Lower leg skin (tissue), 4 donors: ENCODE data around the gene CTIF. TPM values are rescaled to one million over a fixed set of nuclear protein-coding genes. Genes with fewer than 3 reads are reported as not detected.

Experiments
- DNase-seq, 2 donors: peaks; one replicate each; pipeline ENCODE4 v3.0.0-alpha.2; 2019; ENCODE audit warnings: low spot score in 2 of 2
- H3K4me3 ChIP-seq: fragments of 200-600 bp; sonication (generic); 2 replicates; pipeline ENCODE4 v1.5.1; 2017; ENCODE audit warnings: mild to moderate bottlenecking, low read depth; ENCODE audit not compliant: poor library complexity, severe bottlenecking
- POLR2A ChIP-seq, 2 donors: fragments of 450-650 bp; IDR thresholded peaks; one replicate each; pipeline ENCODE4 v1.6.1; 2016 to 2017; ENCODE audit warnings: antibody characterized with exemption in 2 of 2, mild to moderate bottlenecking in 1 of 2, moderate library complexity in 1 of 2
- WGBS, 2 donors: methylation state at CpG; one replicate each; pipeline ENCODE4 v1.1.5; 2018; 5-methylcytosine and 5-hydroxymethylcytosine counted together
- intact Hi-C: fragments of 100-400 bp; cut with DNase I; formaldehyde crosslinking; loops from one replicate; pipeline ENCODE4 v1.15.0; 2023; ENCODE audit warnings: low total_unique reads
- total RNA-seq, 4 donors: library from RNA; depleted of rRNA; stranded (reverse); fragments of >200 nt; gene quantifications; one replicate each; pipeline ENCODE4 v1.1.0, GENCODE V29; 2016
- TF ChIP-seq, protein P1 (sequence below), 3 donors: fragments of 450-650 bp; IDR thresholded peaks; one replicate each; pipeline ENCODE4 v1.5.1; 2016; ENCODE audit warnings: antibody characterized with exemption in 3 of 3, mild to moderate bottlenecking in 3 of 3, moderate library complexity in 2 of 3

The CTIF gene
- total RNA-seq, 4 donors from 2014 or later: 22.6 to 44.0 (median 30.2) TPM

DNA sequence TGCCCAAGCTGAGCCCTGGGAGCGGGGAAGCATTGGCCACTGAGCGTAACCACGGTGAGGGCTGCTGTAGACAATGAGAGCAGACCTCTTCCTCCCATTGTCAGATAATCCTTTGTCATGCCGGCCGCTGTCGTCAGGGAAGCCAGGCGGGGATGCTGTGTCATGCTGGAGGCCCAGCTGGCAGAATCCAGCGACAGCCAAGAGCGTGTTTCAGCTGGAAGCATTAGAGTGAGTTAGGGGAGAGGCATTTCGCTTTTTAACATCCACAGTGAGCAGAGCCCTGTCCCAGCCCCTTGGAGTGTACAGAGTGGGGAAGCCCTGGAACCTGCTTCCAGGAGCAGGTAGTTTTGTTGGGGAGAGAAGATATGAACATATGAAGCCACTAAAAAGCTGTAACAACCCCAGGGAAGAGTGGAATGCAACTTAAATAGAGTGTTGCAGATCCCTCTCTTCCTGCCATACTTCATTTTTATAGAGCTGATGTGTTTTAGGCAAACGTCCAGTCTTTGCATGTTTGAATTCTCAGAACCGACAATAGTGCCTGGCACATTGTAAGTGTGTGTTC lies 7.0 kb downstream of the CTIF start:
- H3K4me3 ChIP-seq: no peak overlapping the region
- peak; percentile 30 to 91 for DNase-seq
- TF ChIP-seq, protein P1, sequence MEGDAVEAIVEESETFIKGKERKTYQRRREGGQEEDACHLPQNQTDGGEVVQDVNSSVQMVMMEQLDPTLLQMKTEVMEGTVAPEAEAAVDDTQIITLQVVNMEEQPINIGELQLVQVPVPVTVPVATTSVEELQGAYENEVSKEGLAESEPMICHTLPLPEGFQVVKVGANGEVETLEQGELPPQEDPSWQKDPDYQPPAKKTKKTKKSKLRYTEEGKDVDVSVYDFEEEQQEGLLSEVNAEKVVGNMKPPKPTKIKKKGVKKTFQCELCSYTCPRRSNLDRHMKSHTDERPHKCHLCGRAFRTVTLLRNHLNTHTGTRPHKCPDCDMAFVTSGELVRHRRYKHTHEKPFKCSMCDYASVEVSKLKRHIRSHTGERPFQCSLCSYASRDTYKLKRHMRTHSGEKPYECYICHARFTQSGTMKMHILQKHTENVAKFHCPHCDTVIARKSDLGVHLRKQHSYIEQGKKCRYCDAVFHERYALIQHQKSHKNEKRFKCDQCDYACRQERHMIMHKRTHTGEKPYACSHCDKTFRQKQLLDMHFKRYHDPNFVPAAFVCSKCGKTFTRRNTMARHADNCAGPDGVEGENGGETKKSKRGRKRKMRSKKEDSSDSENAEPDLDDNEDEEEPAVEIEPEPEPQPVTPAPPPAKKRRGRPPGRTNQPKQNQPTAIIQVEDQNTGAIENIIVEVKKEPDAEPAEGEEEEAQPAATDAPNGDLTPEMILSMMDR (IDR thresholded peaks at IDR 0.05): no peak
- no peak for TF ChIP-seq POLR2A (IDR thresholded peaks at IDR 0.05)
- intact Hi-C loops: no loop called here
- WGBS, 2 donors: 16 to 19% methylated on average over 11 to 12 of the region's 12 CpGs

DNA sequence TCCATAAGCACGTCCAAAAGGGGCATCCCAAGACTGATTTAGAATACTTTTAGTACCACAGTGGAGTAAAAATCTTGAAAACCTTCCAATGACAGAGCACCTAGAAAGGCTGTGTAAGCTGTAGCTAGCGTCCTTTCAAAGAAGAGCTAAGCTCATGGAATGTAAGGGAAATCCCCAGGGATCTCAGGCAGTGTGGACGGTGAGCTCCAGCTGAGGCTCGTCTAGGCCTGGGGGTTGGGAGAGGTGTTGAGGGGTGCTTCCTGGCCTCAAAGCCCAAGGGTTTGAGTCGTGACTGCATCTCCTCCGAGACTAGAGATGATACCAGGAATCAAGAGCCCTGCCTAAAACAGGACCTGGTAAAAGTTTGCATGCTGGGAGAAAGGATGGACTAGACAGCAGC lies 7.6 kb downstream of the CTIF start:
- peak in 1 of 2 donors; percentile 23 for DNase-seq
- no peak overlapping the region for H3K4me3 ChIP-seq
- 55 to 56% methylated on average over 6 of the region's 6 CpGs for WGBS, 2 donors

DNA sequence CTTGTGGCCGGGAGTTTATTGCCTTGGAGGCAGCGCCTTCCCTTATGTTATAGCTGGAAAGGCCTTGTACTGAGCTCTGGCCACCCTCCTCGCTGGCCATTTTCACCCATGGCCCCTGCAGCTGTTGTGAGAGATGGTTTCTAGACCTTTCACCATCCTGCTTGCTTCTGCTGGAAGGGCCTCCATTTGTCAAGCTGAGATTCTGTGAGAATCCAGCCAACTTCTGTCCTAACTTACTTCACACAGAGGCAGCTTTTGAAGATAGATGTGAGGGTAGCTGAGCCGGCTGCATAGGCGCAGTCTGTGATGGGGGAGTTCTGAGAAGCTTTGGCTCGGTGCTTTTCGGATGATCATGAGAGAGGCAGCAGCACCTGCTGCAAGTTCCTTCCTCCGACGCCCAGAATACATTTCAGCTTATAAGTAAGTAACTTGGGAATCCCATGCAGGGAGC lies 8.7 kb downstream of the CTIF start:
- intact Hi-C loops: no loop called here
- 65 to 74% methylated on average over 9 of the region's 9 CpGs for WGBS, 2 donors

More for the DNA sequence above, 7.6 kb downstream of the CTIF start:
- TF ChIP-seq, protein P1 (IDR thresholded peaks at IDR 0.05): no peak
- TF ChIP-seq POLR2A (IDR thresholded peaks at IDR 0.05): no peak
- intact Hi-C loops: no loop called here

DNA sequence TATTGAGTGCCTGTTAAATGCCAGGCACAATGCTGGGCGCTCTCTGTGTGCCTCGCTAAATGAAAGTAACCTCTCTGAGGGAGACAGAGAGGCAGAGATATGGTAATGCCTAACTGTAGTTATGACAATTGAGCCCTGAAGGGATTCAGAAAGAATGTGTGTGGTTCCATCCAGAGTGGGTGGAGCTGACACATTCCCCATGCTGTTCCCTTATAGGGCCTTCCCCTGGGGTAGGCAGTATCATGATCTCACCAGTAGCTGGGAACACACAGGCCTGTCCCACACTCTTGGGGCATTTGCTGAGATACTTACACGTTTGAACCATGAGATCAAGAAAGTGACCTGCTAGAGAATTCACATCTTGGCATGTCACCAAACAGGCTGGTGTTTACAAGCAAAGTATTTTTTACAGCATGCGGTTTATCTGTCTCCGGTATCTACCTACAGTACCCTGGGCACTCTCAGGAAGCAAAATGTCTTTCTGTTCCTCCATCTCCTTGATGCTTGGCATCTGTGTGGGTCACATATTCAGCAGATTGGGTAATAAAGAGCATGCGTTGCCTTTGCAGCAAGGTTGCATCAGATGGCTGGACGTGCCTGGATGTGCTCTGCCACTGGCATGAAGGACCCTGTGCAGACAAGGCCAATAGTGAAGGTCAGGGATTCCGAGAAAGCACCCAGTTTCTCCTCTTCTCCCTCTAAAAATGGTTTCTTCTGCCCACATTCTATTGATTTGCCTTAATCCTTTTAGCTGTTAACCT lies 9.4 kb downstream of the CTIF start:
- WGBS, 2 donors: 37 to 41% methylated on average over 8 of the region's 8 CpGs
- DNase-seq: peak; percentile 39 to 84
- intact Hi-C loops: no loop called here
- TF ChIP-seq, protein P1 (IDR thresholded peaks at IDR 0.05): no peak
- TF ChIP-seq POLR2A (IDR thresholded peaks at IDR 0.05): no peak
- H3K4me3 ChIP-seq: no peak overlapping the region

More for the DNA sequence above, 8.7 kb downstream of the CTIF start:
- TF ChIP-seq, protein P1 (IDR thresholded peaks at IDR 0.05): no peak
- TF ChIP-seq POLR2A (IDR thresholded peaks at IDR 0.05): no peak
- peak in 1 of 2 donors; percentile 76 for DNase-seq
- no peak overlapping the region for H3K4me3 ChIP-seq

DNA sequence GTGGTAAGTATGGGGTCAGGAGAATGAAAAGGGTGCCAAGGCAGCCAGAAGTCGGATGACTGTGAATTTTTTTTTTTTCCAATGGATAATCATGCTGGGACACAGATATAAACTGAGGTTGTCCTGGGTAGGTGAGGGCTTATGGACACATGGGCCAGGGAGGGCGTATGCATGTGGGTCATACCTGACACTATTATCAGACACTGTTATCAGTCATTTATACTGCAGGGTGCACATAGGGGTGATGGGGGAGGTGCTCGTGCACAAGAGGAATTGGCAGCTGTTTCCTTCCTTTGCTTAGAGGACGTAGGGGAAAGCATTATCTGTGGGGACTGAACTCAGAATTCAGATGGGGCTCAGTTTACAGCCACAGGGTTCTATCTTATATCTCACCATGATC lies 10.1 kb downstream of the CTIF start:
- peak in 1 of 2 donors; percentile 21 for DNase-seq
- TF ChIP-seq, protein P1 (IDR thresholded peaks at IDR 0.05): no peak
- TF ChIP-seq POLR2A (IDR thresholded peaks at IDR 0.05): no peak
- 84 to 89% methylated on average over 4 of the region's 4 CpGs for WGBS, 2 donors
- H3K4me3 ChIP-seq: no peak overlapping the region
- intact Hi-C loops: no loop called here
